ENCODE measurements around the gene CCDC134. TPM values are rescaled to one million over a fixed set of nuclear protein-coding genes. Genes with fewer than 3 reads are reported as not detected.

Gene CCDC134
- total and polyA plus RNA-seq, 2 of the 13 experiments (the other 11 are each of a cell fraction or from before 2014, with no cell fraction given) = 4.8 to 17.4 TPM

- TF ChIP-seq ZNF207 (IDR thresholded peaks at IDR 0.05; ENCODE audit: borderline replicate concordance) (no peak), HNRNPK (IDR thresholded peaks at IDR 0.05; ENCODE audit: low read depth, low read length, poor library complexity, severe bottlenecking) (peak; percentile 12), HNRNPUL1 (IDR thresholded peaks at IDR 0.05; ENCODE audit: low read depth, low read length) (0 out of 2 replicates have a peak, but pooled peaks have one; percentile 19), SPEN (CRISPR knock-in tag; IDR thresholded peaks at IDR 0.05; ENCODE audit: low read depth) (peak; percentile 85; the same call in 1 of the 2 replicates), TOPORS (CRISPR knock-in tag; IDR thresholded peaks at IDR 0.05) (peak; percentile 79), SOX13 (IDR thresholded peaks at IDR 0.05) (0 out of 2 replicates have a peak, but pooled peaks have one; percentile 18), SOX13 (CRISPR knock-in tag; conservative IDR thresholded peaks at IDR 0.05 in 1 of 2, IDR thresholded peaks at IDR 0.05 in 1 of 2) (no peak; a peak in 1 of 4 replicates), ATF3 (CRISPR knock-in tag; IDR thresholded peaks at IDR 0.05) (peak; percentile 96), RFXANK (CRISPR knock-in tag; IDR thresholded peaks at IDR 0.05) (peak; percentile 34), ZSCAN9 (CRISPR knock-in tag; IDR thresholded peaks at IDR 0.05; ENCODE audit: borderline replicate concordance) (peak; percentile 41), GATA4 (IDR thresholded peaks at IDR 0.05; ENCODE audit: borderline replicate concordance, low read depth) (no peak), SMARCC2 (IDR thresholded peaks at IDR 0.05) (no peak), HOXD1 (CRISPR knock-in tag; IDR thresholded peaks at IDR 0.05) (0 out of 2 replicates have a peak, but pooled peaks have one; percentile 40), GZF1 (CRISPR knock-in tag; IDR thresholded peaks at IDR 0.05) (0 out of 2 replicates have a peak, but pooled peaks have one; percentile 9), ZNF749 (CRISPR knock-in tag; IDR thresholded peaks at IDR 0.05; ENCODE audit: borderline replicate concordance) (peak; percentile 57; the same call in 1 of the 2 replicates), ZNF264 (CRISPR knock-in tag; IDR thresholded peaks at IDR 0.05) (no peak; the same call in 1 of the 2 replicates)
- TF ChIP-seq, protein P1, sequence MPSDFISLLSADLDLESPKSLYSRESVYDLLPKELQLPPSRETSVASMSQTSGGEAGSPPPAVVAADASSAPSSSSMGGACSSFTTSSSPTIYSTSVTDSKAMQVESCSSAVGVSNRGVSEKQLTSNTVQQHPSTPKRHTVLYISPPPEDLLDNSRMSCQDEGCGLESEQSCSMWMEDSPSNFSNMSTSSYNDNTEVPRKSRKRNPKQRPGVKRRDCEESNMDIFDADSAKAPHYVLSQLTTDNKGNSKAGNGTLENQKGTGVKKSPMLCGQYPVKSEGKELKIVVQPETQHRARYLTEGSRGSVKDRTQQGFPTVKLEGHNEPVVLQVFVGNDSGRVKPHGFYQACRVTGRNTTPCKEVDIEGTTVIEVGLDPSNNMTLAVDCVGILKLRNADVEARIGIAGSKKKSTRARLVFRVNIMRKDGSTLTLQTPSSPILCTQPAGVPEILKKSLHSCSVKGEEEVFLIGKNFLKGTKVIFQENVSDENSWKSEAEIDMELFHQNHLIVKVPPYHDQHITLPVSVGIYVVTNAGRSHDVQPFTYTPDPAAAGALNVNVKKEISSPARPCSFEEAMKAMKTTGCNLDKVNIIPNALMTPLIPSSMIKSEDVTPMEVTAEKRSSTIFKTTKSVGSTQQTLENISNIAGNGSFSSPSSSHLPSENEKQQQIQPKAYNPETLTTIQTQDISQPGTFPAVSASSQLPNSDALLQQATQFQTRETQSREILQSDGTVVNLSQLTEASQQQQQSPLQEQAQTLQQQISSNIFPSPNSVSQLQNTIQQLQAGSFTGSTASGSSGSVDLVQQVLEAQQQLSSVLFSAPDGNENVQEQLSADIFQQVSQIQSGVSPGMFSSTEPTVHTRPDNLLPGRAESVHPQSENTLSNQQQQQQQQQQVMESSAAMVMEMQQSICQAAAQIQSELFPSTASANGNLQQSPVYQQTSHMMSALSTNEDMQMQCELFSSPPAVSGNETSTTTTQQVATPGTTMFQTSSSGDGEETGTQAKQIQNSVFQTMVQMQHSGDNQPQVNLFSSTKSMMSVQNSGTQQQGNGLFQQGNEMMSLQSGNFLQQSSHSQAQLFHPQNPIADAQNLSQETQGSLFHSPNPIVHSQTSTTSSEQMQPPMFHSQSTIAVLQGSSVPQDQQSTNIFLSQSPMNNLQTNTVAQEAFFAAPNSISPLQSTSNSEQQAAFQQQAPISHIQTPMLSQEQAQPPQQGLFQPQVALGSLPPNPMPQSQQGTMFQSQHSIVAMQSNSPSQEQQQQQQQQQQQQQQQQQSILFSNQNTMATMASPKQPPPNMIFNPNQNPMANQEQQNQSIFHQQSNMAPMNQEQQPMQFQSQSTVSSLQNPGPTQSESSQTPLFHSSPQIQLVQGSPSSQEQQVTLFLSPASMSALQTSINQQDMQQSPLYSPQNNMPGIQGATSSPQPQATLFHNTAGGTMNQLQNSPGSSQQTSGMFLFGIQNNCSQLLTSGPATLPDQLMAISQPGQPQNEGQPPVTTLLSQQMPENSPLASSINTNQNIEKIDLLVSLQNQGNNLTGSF (CRISPR knock-in tag; IDR thresholded peaks at IDR 0.05) = 0 out of 2 replicates have a peak, but pooled peaks have one; percentile 7
- TF ChIP-seq, protein P2, sequence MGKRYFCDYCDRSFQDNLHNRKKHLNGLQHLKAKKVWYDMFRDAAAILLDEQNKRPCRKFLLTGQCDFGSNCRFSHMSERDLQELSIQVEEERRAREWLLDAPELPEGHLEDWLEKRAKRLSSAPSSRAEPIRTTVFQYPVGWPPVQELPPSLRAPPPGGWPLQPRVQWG (CRISPR knock-in tag; IDR thresholded peaks at IDR 0.05; ENCODE audit: borderline replicate concordance, low read depth) = no peak
These were observed 32.3 kb downstream of the CCDC134 start, which contains the start of gene SREBF2 (continued) for GRCh38 chr22:41832553-41833368.
